Limb (tissue), 2 donors: ENCODE measurements around the gene ZNF45.
"Not testable (repeated sequence)": the region's sequence is repeated elsewhere in the genome, so short reads cannot be mapped to it uniquely, and the experiment has no call there.

Experiments
- DNase-seq, 2 donors: peaks; one replicate each; pipeline ENCODE4 v3.0.0-alpha.2; 2016; ENCODE audit errors: extremely low spot score in 2 of 2

The ZNF45 gene

DNA sequence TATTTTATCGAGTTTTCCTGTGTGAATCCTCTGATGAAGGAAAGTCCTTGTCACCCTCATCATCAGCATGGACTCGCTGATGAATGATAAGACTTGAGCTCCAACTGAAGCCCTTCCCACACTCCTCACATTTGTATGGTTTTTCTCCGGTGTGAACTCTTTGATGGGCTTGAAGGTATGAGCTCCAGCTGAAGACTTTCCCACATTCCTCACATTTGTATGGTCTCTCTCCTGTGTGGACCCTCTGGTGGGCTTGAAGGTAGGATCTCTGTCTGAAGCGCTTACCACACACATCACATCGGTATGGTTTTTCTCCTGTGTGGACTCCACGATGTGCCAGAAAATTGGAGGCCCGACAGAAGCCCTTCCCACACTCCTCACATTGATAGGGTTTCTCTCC lies 21.7 kb downstream of the ZNF45 start:
- no peak for DNase-seq

DNA sequence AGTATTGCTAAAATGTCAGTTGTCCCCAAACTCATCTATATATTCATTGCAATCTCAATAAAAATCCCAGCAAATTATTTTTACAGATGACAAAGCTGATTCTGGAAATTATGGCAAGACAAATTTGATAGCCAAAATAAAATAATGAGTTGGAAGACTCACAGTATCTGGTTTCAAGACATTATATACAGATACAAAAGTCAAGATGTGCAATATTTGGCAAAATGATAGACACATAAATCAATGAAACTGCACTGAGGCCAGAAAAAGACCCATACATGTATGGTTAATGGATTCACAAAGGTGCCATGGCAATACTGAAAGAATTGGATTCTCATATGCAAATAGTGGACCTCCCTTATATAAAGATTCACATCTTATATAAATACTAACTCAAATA lies 24.2 kb downstream of the ZNF45 start:
- DNase-seq = no peak

- DNase-seq = no peak
These were observed 26.4 kb downstream of the ZNF45 start for GRCh38 chr19:43908659-43909058.

DNA sequence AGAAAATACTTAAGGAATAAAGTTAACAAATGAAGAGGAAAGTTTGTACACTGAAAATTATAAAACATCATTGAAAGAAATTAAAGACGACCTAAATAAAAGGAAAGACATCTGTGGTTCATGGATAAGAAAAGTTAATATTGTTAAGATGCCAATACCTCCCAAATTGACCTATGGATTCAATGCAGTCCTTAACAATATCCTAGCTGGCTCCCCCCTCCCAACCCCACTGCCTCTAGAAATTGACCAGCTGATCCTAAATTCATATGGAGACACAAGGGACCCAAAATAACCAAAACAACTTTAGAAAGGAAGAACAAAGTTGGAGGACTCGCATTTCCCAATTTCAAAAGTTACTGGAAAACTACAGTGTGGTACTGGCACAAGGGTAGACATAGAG lies 28.3 kb downstream of the ZNF45 start:
- no peak for DNase-seq

DNA sequence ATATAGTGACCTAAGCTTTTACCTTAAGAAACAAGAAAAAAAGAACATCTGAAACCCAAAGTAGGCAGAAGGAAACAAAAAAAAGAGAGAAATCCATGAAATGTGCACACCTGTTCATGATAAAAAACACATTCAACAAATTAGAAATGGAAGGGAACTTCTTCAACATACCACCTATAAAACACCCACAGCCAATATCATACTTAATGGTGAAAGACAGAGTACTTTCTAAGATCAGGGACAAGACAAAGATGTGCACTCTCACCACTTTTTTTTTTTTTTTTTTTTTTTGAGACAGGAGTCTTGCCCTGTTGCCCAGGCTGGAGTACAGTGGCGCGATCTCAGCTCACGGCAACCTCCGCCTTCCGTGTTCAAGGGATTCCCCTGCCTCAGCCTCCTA lies 29.2 kb downstream of the ZNF45 start:
- no peak for DNase-seq

GRCh38 chr19:43902399-43902798 lies 32.7 kb downstream of the ZNF45 start:
- DNase-seq = no peak

- peak; percentile 84 to 87 for DNase-seq
These were observed 33.4 kb downstream of the ZNF45 start for GRCh38 chr19:43901395-43902390.

GRCh38 chr19:43895727-43896308 lies 39.3 kb downstream of the ZNF45 start:
- no peak for DNase-seq

GRCh38 chr19:43883864-43884263 lies 51.2 kb downstream of the ZNF45 start, which contains the start of gene ZNF404:
ZNF404 (minus strand) TSS chr19:43883964.
- no peak for DNase-seq

GRCh38 chr19:43880483-43880882 lies 54.6 kb downstream of the ZNF45 start:
- DNase-seq = no peak

DNA sequence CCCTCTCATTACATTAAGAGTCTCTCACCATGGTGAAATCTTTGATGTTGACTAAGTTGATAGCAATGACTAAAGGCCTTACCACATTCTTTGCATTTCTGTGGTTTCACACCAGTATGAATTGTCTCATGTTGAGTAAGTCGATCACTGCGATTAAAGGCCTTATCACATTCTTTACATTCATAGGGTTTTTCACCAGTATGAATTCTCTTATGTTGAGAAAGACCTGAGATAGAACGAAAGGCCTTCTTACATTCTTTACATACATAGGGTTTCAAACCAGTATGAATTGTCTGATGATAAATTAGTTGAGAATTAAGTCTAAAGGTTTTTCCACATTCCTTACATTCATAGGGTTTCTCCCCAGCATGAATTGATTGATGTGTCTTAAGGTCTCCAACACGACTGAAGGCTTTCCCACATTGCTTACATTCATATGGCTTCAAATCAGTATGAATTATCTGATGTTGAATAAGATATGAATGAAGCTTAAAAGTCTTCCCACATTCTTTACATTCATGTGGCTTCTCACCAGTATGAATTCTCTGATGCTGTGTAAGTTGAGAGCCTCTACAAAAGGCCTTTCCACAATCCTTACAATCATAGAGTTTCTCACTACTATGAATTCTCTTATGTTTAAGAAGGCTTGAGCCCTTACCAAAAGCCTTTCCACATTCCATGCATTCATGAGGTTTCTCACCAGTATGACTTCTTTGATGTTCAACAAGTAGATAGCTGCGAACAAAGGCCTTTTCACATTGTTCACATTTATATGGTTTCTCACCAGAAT lies 62.3 kb downstream of the ZNF45 start:
- DNase-seq = no peak

- DNase-seq = not testable (repeated sequence)
These were observed 68.2 kb downstream of the ZNF45 start for GRCh38 chr19:43866923-43867322.
